22Rv1 (cell line): ENCODE data around the gene TMEM53.

Experiments used
- CTCF ChIP-seq: fragments of 450-650 bp; IDR thresholded peaks from 2 replicates; pipeline ENCODE4 v1.5.1; 2017; ENCODE audit warnings: mild to moderate bottlenecking
- ZFX ChIP-seq: fragments of 450-650 bp; IDR thresholded peaks from 2 replicates; pipeline ENCODE4 v1.6.1; 2017; ENCODE audit warnings: antibody characterized with exemption, borderline replicate concordance

GRCh38 chr1:44674113-44675000, at the start of gene TMEM53, which contains the start of gene ARMH1:
- TF ChIP-seq CTCF (no peak), ZFX (no peak)
